Measurements from ENCODE around the gene SMIM24.

Gene SMIM24

GRCh38 chr19:3503036-3503572 is 22.8 kb upstream of the SMIM24 start:
- no peak overlapping the region for H2BK12ac ChIP-seq (ENCODE audit: low read length in 2 of 2)
- 87% methylated on average over 13 of the region's 13 CpGs for WGBS
- H4K91ac ChIP-seq (ENCODE audit: low read length) = no peak overlapping the region
- no peak overlapping the region for H3K27ac ChIP-seq (ENCODE audit: low read length, poor library complexity, severe bottlenecking)
- no peak overlapping the region for H3K9ac ChIP-seq (ENCODE audit: low read length)
- H3K79me1 ChIP-seq (replicated peaks; ENCODE audit: low read length, poor library complexity, severe bottlenecking) = peaks cover 3% of the 10 kb centered on the region
- H3K4me1 ChIP-seq (ENCODE audit: control insufficient read depth, insufficient read depth, low read depth, low read length) = peaks cover 20% of the 10 kb centered on the region
- peak; percentile 69 for DNase-seq
- H2BK5ac ChIP-seq (ENCODE audit: low read depth, low read length, poor library complexity, severe bottlenecking) = no peak overlapping the region
- H4K8ac ChIP-seq (ENCODE audit: low read length) = peak overlapping the region; percentile 24
- no peaks in the 10 kb centered on the region for H3K27me3 ChIP-seq (ENCODE audit: control insufficient read depth in 1 of 2, insufficient read depth in 1 of 2, low read length in 2 of 2)
- no peaks in the 10 kb centered on the region for H3K9me3 ChIP-seq (ENCODE audit: control insufficient read depth, low read length)
- H3K18ac ChIP-seq (ENCODE audit: low read depth in 1 of 2, low read length in 2 of 2) = no peak overlapping the region
- H3K23ac ChIP-seq (ENCODE audit: low read length in 2 of 2) = no peak overlapping the region
- H2AFZ ChIP-seq (ENCODE audit: low read depth, low read length) = no peak overlapping the region
- H3K4ac ChIP-seq (ENCODE audit: low read depth in 1 of 2, low read length in 2 of 2) = no peak overlapping the region
- no peak overlapping the region for H3K4me3 ChIP-seq (ENCODE audit: insufficient read depth in 1 of 2, low read depth in 1 of 2, low read length in 2 of 2)
- H3K14ac ChIP-seq (ENCODE audit: low read length in 2 of 2) = peak overlapping the region in 1 of 2 experiments; percentile 82
- H3K4me2 ChIP-seq (ENCODE audit: low read length, poor library complexity, severe bottlenecking) = no peak overlapping the region
- H2BK15ac ChIP-seq (ENCODE audit: low read depth, poor library complexity, severe bottlenecking) = no peak overlapping the region
- H3K36me3 ChIP-seq (ENCODE audit: control insufficient read depth in 1 of 2, insufficient read depth in 2 of 2, low read depth in 1 of 2, low read length in 2 of 2) = no peaks in the 10 kb centered on the region
- peak overlapping the region; percentile 68 for H2AK5ac ChIP-seq (ENCODE audit: low read length, severe bottlenecking)
- no peak overlapping the region for H2BK120ac ChIP-seq (ENCODE audit: low read depth, low read length)

GRCh38 chr19:3501780-3502179 is 21.5 kb upstream of the SMIM24 start:
- Histone ChIP-seq H3K9ac (ENCODE audit: low read length) (no peak overlapping the region), H3K4me3 (ENCODE audit: insufficient read depth in 1 of 2, low read depth in 1 of 2, low read length in 2 of 2) (no peak overlapping the region), H4K91ac (ENCODE audit: low read length) (no peak overlapping the region), H2BK15ac (ENCODE audit: low read depth, poor library complexity, severe bottlenecking) (no peak overlapping the region), H3K18ac (ENCODE audit: low read depth in 1 of 2, low read length in 2 of 2) (no peak overlapping the region), H3K27me3 (ENCODE audit: control insufficient read depth in 1 of 2, insufficient read depth in 1 of 2, low read length in 2 of 2) (no peaks in the 10 kb centered on the region), H3K4me1 (ENCODE audit: control insufficient read depth, insufficient read depth, low read depth, low read length) (peaks cover 18% of the 10 kb centered on the region), H2BK120ac (ENCODE audit: low read depth, low read length) (no peak overlapping the region), H2AFZ (ENCODE audit: low read depth, low read length) (no peak overlapping the region), H3K27ac (ENCODE audit: low read length, poor library complexity, severe bottlenecking) (no peak overlapping the region), H2BK5ac (ENCODE audit: low read depth, low read length, poor library complexity, severe bottlenecking) (no peak overlapping the region), H3K4ac (ENCODE audit: low read depth in 1 of 2, low read length in 2 of 2) (no peak overlapping the region), H2BK12ac (ENCODE audit: low read length in 2 of 2) (no peak overlapping the region), H3K9me3 (ENCODE audit: control insufficient read depth, low read length) (no peaks in the 10 kb centered on the region), H3K23ac (ENCODE audit: low read length in 2 of 2) (no peak overlapping the region), H3K36me3 (ENCODE audit: control insufficient read depth in 1 of 2, insufficient read depth in 2 of 2, low read depth in 1 of 2, low read length in 2 of 2) (peaks cover 5 to 6% of the 10 kb centered on the region in 2 experiments), H3K79me1 (replicated peaks; ENCODE audit: low read length, poor library complexity, severe bottlenecking) (peaks cover 8% of the 10 kb centered on the region), H3K4me2 (ENCODE audit: low read length, poor library complexity, severe bottlenecking) (no peak overlapping the region), H3K14ac (ENCODE audit: low read length in 2 of 2) (no peak overlapping the region), H4K8ac (ENCODE audit: low read length) (peak overlapping the region; percentile 39), H2AK5ac (ENCODE audit: low read length, severe bottlenecking) (no peak overlapping the region)
- 96% methylated on average over 3 of the region's 3 CpGs for WGBS
- no peak for DNase-seq

GRCh38 chr19:3500429-3501101 is 20.2 kb upstream of the SMIM24 start, which contains the start of gene DOHH:
TSS of gene DOHH (minus strand) at chr19:3500674. CDS start at chr19:3496814, 3,860 bp downstream.
- Histone ChIP-seq H3K18ac (ENCODE audit: low read depth in 1 of 2, low read length in 2 of 2) (peak within 1 kb of the TSS; percentile 98 to 100), H2BK15ac (ENCODE audit: low read depth, poor library complexity, severe bottlenecking) (peak within 1 kb of the TSS; percentile 95), H2BK5ac (ENCODE audit: low read depth, low read length, poor library complexity, severe bottlenecking) (peak within 1 kb of the TSS; percentile 99), H3K79me1 (replicated peaks; ENCODE audit: low read length, poor library complexity, severe bottlenecking) (peaks cover 10% of the 10 kb centered on the region), H3K36me3 (ENCODE audit: control insufficient read depth in 1 of 2, insufficient read depth in 2 of 2, low read depth in 1 of 2, low read length in 2 of 2) (peaks cover 17 to 18% of the 10 kb centered on the region in 2 experiments), H3K27ac (ENCODE audit: low read length, poor library complexity, severe bottlenecking) (peak within 1 kb of the TSS; percentile 98), H2BK120ac (ENCODE audit: low read depth, low read length) (peak within 1 kb of the TSS; percentile 87), H2BK12ac (ENCODE audit: low read length in 2 of 2) (peak within 1 kb of the TSS; percentile 80 to 98), H2AK5ac (ENCODE audit: low read length, severe bottlenecking) (peak within 1 kb of the TSS; percentile 47), H3K4ac (ENCODE audit: low read depth in 1 of 2, low read length in 2 of 2) (peak within 1 kb of the TSS; percentile 72 to 87), H3K27me3 (ENCODE audit: control insufficient read depth in 1 of 2, insufficient read depth in 1 of 2, low read length in 2 of 2) (no peaks in the 10 kb centered on the region), H2AFZ (ENCODE audit: low read depth, low read length) (peak within 1 kb of the TSS; percentile 81), H4K91ac (ENCODE audit: low read length) (peak within 1 kb of the TSS; percentile 100), H3K4me3 (ENCODE audit: insufficient read depth in 1 of 2, low read depth in 1 of 2, low read length in 2 of 2) (peak within 1 kb of the TSS; percentile 91 to 99), H3K23ac (ENCODE audit: low read length in 2 of 2) (no peak within 1 kb of the TSS), H3K14ac (ENCODE audit: low read length in 2 of 2) (peak within 1 kb of the TSS in 1 of 2 experiments; percentile 80), H4K8ac (ENCODE audit: low read length) (peak within 1 kb of the TSS; percentile 100), H3K4me2 (ENCODE audit: low read length, poor library complexity, severe bottlenecking) (peak within 1 kb of the TSS; percentile 84), H3K9me3 (ENCODE audit: control insufficient read depth, low read length) (no peaks in the 10 kb centered on the region), H3K4me1 (ENCODE audit: control insufficient read depth, insufficient read depth, low read depth, low read length) (peaks cover 16% of the 10 kb centered on the region), H3K9ac (ENCODE audit: low read length) (peak within 1 kb of the TSS; percentile 97)
- DNase-seq = peak; percentile 96
- WGBS = under 1% methylated on average over 50 of the region's 52 CpGs

- Histone ChIP-seq H3K23ac (ENCODE audit: low read length in 2 of 2) (no peak overlapping the region), H4K8ac (ENCODE audit: low read length) (peak overlapping the region; percentile 100), H3K18ac (ENCODE audit: low read depth in 1 of 2, low read length in 2 of 2) (peak overlapping the region in 1 of 2 experiments; percentile 44), H3K36me3 (ENCODE audit: control insufficient read depth in 1 of 2, insufficient read depth in 2 of 2, low read depth in 1 of 2, low read length in 2 of 2) (peaks cover 24 to 25% of the 10 kb centered on the region in 2 experiments), H3K4me3 (ENCODE audit: insufficient read depth in 1 of 2, low read depth in 1 of 2, low read length in 2 of 2) (peak overlapping the region; percentile 91 to 99), H3K14ac (ENCODE audit: low read length in 2 of 2) (no peak overlapping the region), H4K91ac (ENCODE audit: low read length) (peak overlapping the region; percentile 100), H2BK5ac (ENCODE audit: low read depth, low read length, poor library complexity, severe bottlenecking) (peak overlapping the region; percentile 99), H2BK120ac (ENCODE audit: low read depth, low read length) (peak overlapping the region; percentile 87), H2AK5ac (ENCODE audit: low read length, severe bottlenecking) (no peak overlapping the region), H2BK12ac (ENCODE audit: low read length in 2 of 2) (no peak overlapping the region), H3K9me3 (ENCODE audit: control insufficient read depth, low read length) (no peaks in the 10 kb centered on the region), H3K9ac (ENCODE audit: low read length) (peak overlapping the region; percentile 97), H2BK15ac (ENCODE audit: low read depth, poor library complexity, severe bottlenecking) (no peak overlapping the region), H2AFZ (ENCODE audit: low read depth, low read length) (no peak overlapping the region), H3K79me1 (replicated peaks; ENCODE audit: low read length, poor library complexity, severe bottlenecking) (peaks cover 10% of the 10 kb centered on the region), H3K4me1 (ENCODE audit: control insufficient read depth, insufficient read depth, low read depth, low read length) (peaks cover 13% of the 10 kb centered on the region), H3K27me3 (ENCODE audit: control insufficient read depth in 1 of 2, insufficient read depth in 1 of 2, low read length in 2 of 2) (no peaks in the 10 kb centered on the region), H3K27ac (ENCODE audit: low read length, poor library complexity, severe bottlenecking) (peak overlapping the region; percentile 18), H3K4ac (ENCODE audit: low read depth in 1 of 2, low read length in 2 of 2) (peak overlapping the region; percentile 72 to 87), H3K4me2 (ENCODE audit: low read length, poor library complexity, severe bottlenecking) (peak overlapping the region; percentile 84)
- 30% methylated on average over 18 of the region's 18 CpGs for WGBS
- DNase-seq = no peak
Measured at GRCh38 chr19:3499738-3500428, 19.6 kb upstream of the SMIM24 start.
